ENCODE results near the gene RIMS1. TPM values are rescaled to one million over a fixed set of nuclear protein-coding genes. Genes with fewer than 3 reads are reported as not detected.

The RIMS1 gene
- total RNA-seq, 1 donor from 2014 or later: 24.7 TPM

DNA sequence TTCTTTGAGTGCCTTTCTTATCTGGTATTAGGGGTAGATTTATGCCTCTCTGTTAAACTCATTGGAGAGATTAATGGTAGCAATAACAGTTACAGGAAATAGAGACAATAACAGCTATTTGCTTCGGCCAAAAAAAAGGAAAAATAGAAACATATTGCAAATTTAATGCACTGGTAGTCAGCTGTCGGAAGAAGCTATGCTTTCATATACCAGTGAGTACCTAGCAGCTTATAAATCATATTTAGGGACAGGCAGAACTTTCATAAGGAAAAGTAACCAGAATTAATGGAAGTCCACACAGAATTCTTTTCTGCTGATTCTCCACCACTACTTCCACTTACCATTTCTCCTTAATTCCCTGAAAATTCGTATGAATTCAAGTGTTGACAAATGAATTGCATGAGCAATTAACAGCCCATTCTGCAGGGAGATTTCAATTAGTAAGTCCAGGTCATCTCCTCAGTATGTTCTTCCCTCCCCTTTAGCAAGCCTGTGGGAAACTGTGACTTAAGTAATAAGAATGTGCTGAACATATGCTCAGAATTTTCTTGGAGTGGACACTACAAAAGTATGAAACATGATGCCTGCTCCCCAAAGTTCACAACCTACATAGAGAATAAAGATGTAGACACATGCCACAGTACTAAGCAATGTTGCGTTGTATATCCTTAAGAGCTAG lies 538.8 kb downstream of the RIMS1 start:
- TF ChIP-seq, protein P1, sequence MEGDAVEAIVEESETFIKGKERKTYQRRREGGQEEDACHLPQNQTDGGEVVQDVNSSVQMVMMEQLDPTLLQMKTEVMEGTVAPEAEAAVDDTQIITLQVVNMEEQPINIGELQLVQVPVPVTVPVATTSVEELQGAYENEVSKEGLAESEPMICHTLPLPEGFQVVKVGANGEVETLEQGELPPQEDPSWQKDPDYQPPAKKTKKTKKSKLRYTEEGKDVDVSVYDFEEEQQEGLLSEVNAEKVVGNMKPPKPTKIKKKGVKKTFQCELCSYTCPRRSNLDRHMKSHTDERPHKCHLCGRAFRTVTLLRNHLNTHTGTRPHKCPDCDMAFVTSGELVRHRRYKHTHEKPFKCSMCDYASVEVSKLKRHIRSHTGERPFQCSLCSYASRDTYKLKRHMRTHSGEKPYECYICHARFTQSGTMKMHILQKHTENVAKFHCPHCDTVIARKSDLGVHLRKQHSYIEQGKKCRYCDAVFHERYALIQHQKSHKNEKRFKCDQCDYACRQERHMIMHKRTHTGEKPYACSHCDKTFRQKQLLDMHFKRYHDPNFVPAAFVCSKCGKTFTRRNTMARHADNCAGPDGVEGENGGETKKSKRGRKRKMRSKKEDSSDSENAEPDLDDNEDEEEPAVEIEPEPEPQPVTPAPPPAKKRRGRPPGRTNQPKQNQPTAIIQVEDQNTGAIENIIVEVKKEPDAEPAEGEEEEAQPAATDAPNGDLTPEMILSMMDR (IDR thresholded peaks at IDR 0.05): no peak
- Mint-ChIP-seq H3K4me1 (ENCODE audit: unreplicated experiment) (no peaks in the 10 kb centered on the region), H3K36me3 (ENCODE audit: unreplicated experiment) (no peaks in the 10 kb centered on the region), H3K9me3 (ENCODE audit: unreplicated experiment) (no peaks in the 10 kb centered on the region), H3K27ac (ENCODE audit: unreplicated experiment) (no peak overlapping the region), H3K4me3 (ENCODE audit: unreplicated experiment) (no peak overlapping the region), H3K27me3 (ENCODE audit: unreplicated experiment) (no peaks in the 10 kb centered on the region)
- no peak for DNase-seq (ENCODE audit: extremely low spot score, unreplicated experiment)

GRCh38 chr6:72440611-72441010 lies 554.3 kb downstream of the RIMS1 start:
- Mint-ChIP-seq H3K36me3 (ENCODE audit: unreplicated experiment) (no peaks in the 10 kb centered on the region), H3K27ac (ENCODE audit: unreplicated experiment) (no peak overlapping the region), H3K4me1 (ENCODE audit: unreplicated experiment) (no peaks in the 10 kb centered on the region), H3K27me3 (ENCODE audit: unreplicated experiment) (peaks cover 65% of the 10 kb centered on the region), H3K9me3 (ENCODE audit: unreplicated experiment) (no peaks in the 10 kb centered on the region), H3K4me3 (ENCODE audit: unreplicated experiment) (no peak overlapping the region)
- TF ChIP-seq, protein P1 (IDR thresholded peaks at IDR 0.05): no peak
- DNase-seq (ENCODE audit: extremely low spot score, unreplicated experiment): no peak

- no peaks in the 10 kb centered on the region for H3K36me3 Mint-ChIP-seq (ENCODE audit: unreplicated experiment)
- DNase-seq (ENCODE audit: extremely low spot score, unreplicated experiment): no peak
- H3K27ac Mint-ChIP-seq (ENCODE audit: unreplicated experiment): no peak overlapping the region
- H3K4me1 Mint-ChIP-seq (ENCODE audit: unreplicated experiment): no peaks in the 10 kb centered on the region
- H3K27me3 Mint-ChIP-seq (ENCODE audit: unreplicated experiment): peaks cover 43% of the 10 kb centered on the region
- TF ChIP-seq, protein P1 (IDR thresholded peaks at IDR 0.05): no peak
- H3K9me3 Mint-ChIP-seq (ENCODE audit: unreplicated experiment): no peaks in the 10 kb centered on the region
- H3K4me3 Mint-ChIP-seq (ENCODE audit: unreplicated experiment): no peak overlapping the region
Measured at GRCh38 chr6:72446430-72446829, 560.1 kb downstream of the RIMS1 start.

Data from osteocyte (in vitro differentiated cells).